ENCODE measurements around the gene RNF180. TPM values are rescaled to one million over a fixed set of nuclear protein-coding genes. Genes with fewer than 3 reads are reported as not detected.

RNF180 gene
- total and polyA plus RNA-seq, 4 donors: 1.4 to 24.4 (median 6.3) TPM

- WGBS, 2 donors: 10 to 17% methylated on average over 1 of the region's 1 CpG
- TF ChIP-seq CTCF (IDR thresholded peaks at IDR 0.05; ENCODE audit: control extremely low read depth, extremely low read depth): no peak
- Histone ChIP-seq H3K9me3 (ENCODE audit: control insufficient read depth in 4 of 4, insufficient read depth in 3 of 4, low read length in 3 of 4) (no peaks in the 10 kb centered on the region), H3K4me3 (no peak overlapping the region), H3K27ac (ENCODE audit: low read depth in 1 of 2, low read length in 1 of 2) (no peak overlapping the region), H3K9ac (ENCODE audit: insufficient read depth in 1 of 2, low read length in 2 of 2) (no peak overlapping the region), H3K27me3 (ENCODE audit: control insufficient read depth in 3 of 3, insufficient read depth in 3 of 3, low read length in 2 of 3) (no peaks in the 10 kb centered on the region), H3K4me1 (ENCODE audit: control insufficient read depth in 5 of 5, insufficient read depth in 5 of 5, low read length in 5 of 5) (peaks cover 0 to 2% (median 0%) of the 10 kb centered on the region in 5 donors), H3K36me3 (ENCODE audit: control insufficient read depth in 4 of 4, insufficient read depth in 4 of 4, low read length in 4 of 4) (peaks cover 0 to 2% (median 0%) of the 10 kb centered on the region in 4 donors)
- no peak for ATAC-seq (ENCODE audit: insufficient read depth, low FRiP score)
- peak in 2 of 3 donors; percentile 58 to 64 for DNase-seq
Measured at GRCh38 chr5:64207978-64208377, 42.3 kb downstream of the RNF180 start.

DNA sequence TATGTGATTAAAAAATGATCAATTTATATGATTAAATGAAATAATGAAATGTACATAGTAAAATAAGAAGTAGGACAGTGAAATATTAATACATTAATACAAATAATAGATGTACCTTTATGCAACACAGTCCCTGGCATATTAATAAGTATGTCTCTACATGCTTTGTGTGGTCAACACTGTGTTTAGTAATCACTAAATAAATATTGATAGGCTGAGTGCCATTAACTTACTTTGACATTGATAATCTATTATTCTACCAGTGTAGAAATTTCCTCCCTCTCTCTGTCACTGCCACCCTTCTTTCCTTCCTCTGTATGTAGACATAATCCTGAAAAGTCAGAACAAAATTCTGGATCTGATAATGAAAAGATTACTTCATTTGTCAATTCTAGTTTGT, 43.7 kb downstream of the RNF180 start:
- H3K36me3 ChIP-seq (ENCODE audit: control insufficient read depth in 4 of 4, insufficient read depth in 4 of 4, low read length in 4 of 4): peaks cover 0 to 2% (median 0%) of the 10 kb centered on the region in 4 donors
- TF ChIP-seq CTCF (IDR thresholded peaks at IDR 0.05; ENCODE audit: control extremely low read depth, extremely low read depth): no peak
- H3K4me1 ChIP-seq (ENCODE audit: control insufficient read depth in 5 of 5, insufficient read depth in 5 of 5, low read length in 5 of 5): peaks cover 0 to 15% (median 4%) of the 10 kb centered on the region in 5 donors
- DNase-seq (no peak), ATAC-seq (ENCODE audit: insufficient read depth, low FRiP score) (no peak)
- H3K9me3 ChIP-seq (ENCODE audit: control insufficient read depth in 4 of 4, insufficient read depth in 3 of 4, low read length in 3 of 4): no peaks in the 10 kb centered on the region
- H3K4me3 ChIP-seq: no peak overlapping the region
- no peaks in the 10 kb centered on the region for H3K27me3 ChIP-seq (ENCODE audit: control insufficient read depth in 3 of 3, insufficient read depth in 3 of 3, low read length in 2 of 3)
- H3K27ac ChIP-seq (ENCODE audit: low read depth in 1 of 2, low read length in 1 of 2): no peak overlapping the region
- no peak overlapping the region for H3K9ac ChIP-seq (ENCODE audit: insufficient read depth in 1 of 2, low read length in 2 of 2)

DNA sequence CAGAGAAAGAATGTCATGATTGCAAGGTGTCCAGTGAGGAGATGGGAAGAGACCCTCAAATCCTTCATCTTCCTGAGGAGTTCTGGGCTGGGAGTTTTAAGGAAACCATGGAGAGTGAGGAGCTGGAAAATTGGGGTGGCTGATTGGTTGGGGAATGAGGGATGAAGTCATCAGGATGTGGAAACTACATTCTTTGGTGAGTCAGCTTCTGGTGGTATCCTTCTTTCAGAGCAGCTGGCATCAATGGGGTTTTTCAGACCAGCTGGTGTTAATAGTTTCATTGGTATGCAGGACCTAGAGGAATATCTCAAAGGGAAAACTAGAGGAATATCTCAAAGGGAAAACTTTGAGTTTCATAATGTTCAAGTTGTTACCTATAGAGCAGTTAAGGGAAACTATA, 45.2 kb downstream of the RNF180 start:
- H3K36me3 ChIP-seq (ENCODE audit: control insufficient read depth in 4 of 4, insufficient read depth in 4 of 4, low read length in 4 of 4): peaks cover 0 to 2% (median 0%) of the 10 kb centered on the region in 4 donors
- H3K4me1 ChIP-seq (ENCODE audit: control insufficient read depth in 5 of 5, insufficient read depth in 5 of 5, low read length in 5 of 5): peaks cover 0 to 15% (median 4%) of the 10 kb centered on the region in 5 donors
- TF ChIP-seq CTCF (IDR thresholded peaks at IDR 0.05; ENCODE audit: control extremely low read depth, extremely low read depth): no peak
- H3K27me3 ChIP-seq (ENCODE audit: control insufficient read depth in 3 of 3, insufficient read depth in 3 of 3, low read length in 2 of 3): no peaks in the 10 kb centered on the region
- no peak overlapping the region for H3K4me3 ChIP-seq
- ATAC-seq (ENCODE audit: insufficient read depth, low FRiP score) (peak; percentile 38), DNase-seq (peak in 1 of 3 donors; percentile 10)
- H3K9me3 ChIP-seq (ENCODE audit: control insufficient read depth in 4 of 4, insufficient read depth in 3 of 4, low read length in 3 of 4): no peaks in the 10 kb centered on the region
- no peak overlapping the region for H3K9ac ChIP-seq (ENCODE audit: insufficient read depth in 1 of 2, low read length in 2 of 2)
- H3K27ac ChIP-seq (ENCODE audit: low read depth in 1 of 2, low read length in 1 of 2): no peak overlapping the region

DNA sequence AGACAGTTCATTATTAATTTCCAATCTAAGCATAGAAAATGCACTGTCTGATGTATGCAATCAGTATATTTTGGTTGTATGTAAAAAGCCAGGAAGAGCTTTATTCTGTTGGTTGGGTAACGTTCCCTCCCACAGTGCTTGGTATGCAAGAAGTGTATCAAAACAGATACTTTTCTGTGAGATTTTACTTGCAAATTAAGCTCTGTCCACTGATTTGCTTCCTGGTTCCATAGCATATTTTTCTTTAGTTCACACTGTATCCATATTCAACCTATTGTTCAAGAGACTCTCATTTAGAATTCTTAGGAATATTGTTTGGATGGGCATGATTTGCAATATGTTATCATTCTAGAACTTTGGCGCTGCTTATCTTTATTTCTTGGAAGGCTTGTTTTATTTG, 47.4 kb downstream of the RNF180 start:
- Histone ChIP-seq H3K36me3 (ENCODE audit: control insufficient read depth in 4 of 4, insufficient read depth in 4 of 4, low read length in 4 of 4) (no peaks in the 10 kb centered on the region), H3K9me3 (ENCODE audit: control insufficient read depth in 4 of 4, insufficient read depth in 3 of 4, low read length in 3 of 4) (no peaks in the 10 kb centered on the region), H3K27me3 (ENCODE audit: control insufficient read depth in 3 of 3, insufficient read depth in 3 of 3, low read length in 2 of 3) (no peaks in the 10 kb centered on the region), H3K4me3 (no peak overlapping the region), H3K27ac (ENCODE audit: low read depth in 1 of 2, low read length in 1 of 2) (no peak overlapping the region), H3K4me1 (ENCODE audit: control insufficient read depth in 5 of 5, insufficient read depth in 5 of 5, low read length in 5 of 5) (peaks cover 0 to 15% (median 4%) of the 10 kb centered on the region in 5 donors), H3K9ac (ENCODE audit: insufficient read depth in 1 of 2, low read length in 2 of 2) (no peak overlapping the region)
- 76 to 88% methylated on average over 2 of the region's 2 CpGs for WGBS, 2 donors
- no peak for ATAC-seq (ENCODE audit: insufficient read depth, low FRiP score)
- DNase-seq: peak in 2 of 3 donors; percentile 14 to 19
- no peak for TF ChIP-seq CTCF (IDR thresholded peaks at IDR 0.05; ENCODE audit: control extremely low read depth, extremely low read depth)

Measured in lung (tissue), 12 donors.